ENCODE measurements around the gene ACACA. TPM values are rescaled to one million over a fixed set of nuclear protein-coding genes. Genes with fewer than 3 reads are reported as not detected.

ACACA gene
- polyA plus RNA-seq, 1 experiment, result 57.9 TPM

- no peaks in the 10 kb centered on the region; the same call in 1 of the 2 replicates for H3K9me3 ChIP-seq (ENCODE audit: control insufficient read depth, insufficient read depth, low read length)
- H3K27me3 ChIP-seq (ENCODE audit: control insufficient read depth, insufficient read depth, low read length), result no peaks in the 10 kb centered on the region
- ChIA-PET POLR2A (interaction anchor here (0.8 kb wide), 1 partner anchor 23 kb away, joined by 3 read pairs; no protein-coding TSS in a partner anchor), CTCF (interaction anchor here (1.3 kb wide), 1 partner anchor 449 kb away, joined by 3 read pairs; no protein-coding TSS in a partner anchor)
- no peak for DNase-seq (ENCODE audit: low read depth, low spot score)
- no peak overlapping the region for H3K27ac ChIP-seq (ENCODE audit: low read depth, low read length)
- TF ChIP-seq CTCF (IDR thresholded peaks at IDR 0.05; ENCODE audit: low read depth, low read length), result no peak
- no peak overlapping the region for H3K4me3 ChIP-seq (ENCODE audit: low read depth, low read length)
Observed at GRCh38 chr17:37051833-37052232, 354.8 kb downstream of the ACACA start.

GRCh38 chr17:37051381-37051780 lies 355.3 kb downstream of the ACACA start:
- ChIA-PET CTCF (interaction anchor here (1.3 kb wide), 1 partner anchor 448 kb away, joined by 3 read pairs; no protein-coding TSS in a partner anchor), POLR2A (no interaction called here)
- H3K9me3 ChIP-seq (ENCODE audit: control insufficient read depth, insufficient read depth, low read length), result no peaks in the 10 kb centered on the region; the same call in 1 of the 2 replicates
- no peak overlapping the region for H3K4me3 ChIP-seq (ENCODE audit: low read depth, low read length)
- no peak for DNase-seq (ENCODE audit: low read depth, low spot score)
- no peak for TF ChIP-seq CTCF (IDR thresholded peaks at IDR 0.05; ENCODE audit: low read depth, low read length)
- no peaks in the 10 kb centered on the region for H3K27me3 ChIP-seq (ENCODE audit: control insufficient read depth, insufficient read depth, low read length)
- H3K27ac ChIP-seq (ENCODE audit: low read depth, low read length), result no peak overlapping the region

GRCh38 chr17:37050920-37051319 lies 355.7 kb downstream of the ACACA start:
- ChIA-PET POLR2A (no interaction called here), CTCF (interaction anchor here (1.1 kb wide), 1 partner anchor 448 kb away, joined by 7 read pairs; no protein-coding TSS in a partner anchor)
- TF ChIP-seq CTCF (IDR thresholded peaks at IDR 0.05; ENCODE audit: low read depth, low read length), result no peak
- DNase-seq (ENCODE audit: low read depth, low spot score), result no peak
- H3K4me3 ChIP-seq (ENCODE audit: low read depth, low read length), result no peak overlapping the region
- no peaks in the 10 kb centered on the region for H3K27me3 ChIP-seq (ENCODE audit: control insufficient read depth, insufficient read depth, low read length)
- no peaks in the 10 kb centered on the region for H3K9me3 ChIP-seq (ENCODE audit: control insufficient read depth, insufficient read depth, low read length)
- H3K27ac ChIP-seq (ENCODE audit: low read depth, low read length), result no peak overlapping the region

- Histone ChIP-seq H3K4me3 (ENCODE audit: low read depth, low read length) (no peak overlapping the region), H3K9me3 (ENCODE audit: control insufficient read depth, insufficient read depth, low read length) (no peaks in the 10 kb centered on the region), H3K27ac (ENCODE audit: low read depth, low read length) (no peak overlapping the region), H3K27me3 (ENCODE audit: control insufficient read depth, insufficient read depth, low read length) (no peaks in the 10 kb centered on the region)
- ChIA-PET POLR2A (no interaction called here), CTCF (interaction anchor here (1.0 to 5.3 kb wide), 19 partner anchors 11 to 446 kb away, joined by 3 to 103 read pairs (median 9); partner anchors contain the start of gene MRM1)
- no peak for TF ChIP-seq CTCF (IDR thresholded peaks at IDR 0.05; ENCODE audit: low read depth, low read length)
- no peak for DNase-seq (ENCODE audit: low read depth, low spot score)
Observed at GRCh38 chr17:37048811-37049210, 357.8 kb downstream of the ACACA start.

- Histone ChIP-seq H3K9me3 (ENCODE audit: control insufficient read depth, insufficient read depth, low read length) (no peaks in the 10 kb centered on the region), H3K27me3 (ENCODE audit: control insufficient read depth, insufficient read depth, low read length) (no peaks in the 10 kb centered on the region), H3K4me3 (ENCODE audit: low read depth, low read length) (no peak overlapping the region), H3K27ac (ENCODE audit: low read depth, low read length) (no peak overlapping the region)
- ChIA-PET POLR2A (interaction anchor here (0.5 kb wide), 1 partner anchor 104 kb away, joined by 7 read pairs; no protein-coding TSS in a partner anchor), CTCF (interaction anchor here (0.6 to 5.3 kb wide), 76 partner anchors 7 to 449 kb away, joined by 3 to 103 read pairs (median 4); partner anchors contain the start of genes AATF and MRM1)
- peak; percentile 90 for TF ChIP-seq CTCF (IDR thresholded peaks at IDR 0.05; ENCODE audit: low read depth, low read length)
- DNase-seq (ENCODE audit: low read depth, low spot score), result peak; percentile 57
Observed at GRCh38 chr17:37047631-37048104, 359.0 kb downstream of the ACACA start.

Data from AG04450 (cell line).